Activated T-helper 1 cell treated with anti-CD3 and anti-CD28 coated beads, Interleukin-2, amount 50 U/mL, for 16 hours (primary cell): ENCODE measurements around the gene CCND2.
A peak's percentile ranks its signal among the peaks of the same experiment; 100 is the strongest.

Experiments
- DNase-seq, 2 donors: peaks; one replicate each; pipeline ENCODE4 v3.0.0-alpha.2; 2020; ENCODE audit warnings: low read depth in 1 of 2, low spot score in 1 of 2

The CCND2 gene

GRCh38 chr12:4289998-4290790 lies 16.6 kb downstream of the CCND2 start:
- no peak for DNase-seq

- no peak for DNase-seq
Measured at GRCh38 chr12:4292341-4293073, 18.9 kb downstream of the CCND2 start.

GRCh38 chr12:4293299-4293965 lies 19.9 kb downstream of the CCND2 start:
- no peak for DNase-seq

- DNase-seq = no peak
Measured at GRCh38 chr12:4293966-4294505, 20.5 kb downstream of the CCND2 start.

GRCh38 chr12:4296751-4297150 lies 23.2 kb downstream of the CCND2 start:
- no peak for DNase-seq

GRCh38 chr12:4297617-4298016 lies 24.1 kb downstream of the CCND2 start:
- no peak for DNase-seq

GRCh38 chr12:4300883-4301282 lies 27.3 kb downstream of the CCND2 start:
- no peak for DNase-seq

GRCh38 chr12:4301932-4302501 lies 28.5 kb downstream of the CCND2 start:
- DNase-seq = no peak

GRCh38 chr12:4302881-4303280 lies 29.3 kb downstream of the CCND2 start:
- no peak for DNase-seq

GRCh38 chr12:4303750-4304149 lies 30.2 kb downstream of the CCND2 start:
- DNase-seq = no peak

GRCh38 chr12:4307593-4308333 lies 34.2 kb downstream of the CCND2 start:
- DNase-seq = no peak

GRCh38 chr12:4308334-4308950 lies 34.9 kb downstream of the CCND2 start:
- no peak for DNase-seq

GRCh38 chr12:4311776-4312175 lies 38.2 kb downstream of the CCND2 start:
- no peak for DNase-seq

GRCh38 chr12:4312251-4312650 lies 38.7 kb downstream of the CCND2 start:
- DNase-seq = no peak

GRCh38 chr12:4320497-4320852 lies 46.9 kb downstream of the CCND2 start:
- DNase-seq = no peak

GRCh38 chr12:4320853-4321701 lies 47.5 kb downstream of the CCND2 start, which contains the start of gene TIGAR:
TIGAR (plus strand) TSS chr12:4321213; CDS start chr12:4321272, 59 bp downstream.
- DNase-seq = peak; percentile 76 to 91

GRCh38 chr12:4322726-4323125 lies 49.2 kb downstream of the CCND2 start:
- DNase-seq = no peak
